ENCODE results near the gene CHRNA9. TPM values are rescaled to one million over a fixed set of nuclear protein-coding genes. Genes with fewer than 3 reads are reported as not detected.

Gene CHRNA9
- total RNA-seq, 2 donors from 2014 or later, result not detected

GRCh38 chr4:40309250-40309774 is 25.8 kb upstream of the CHRNA9 start:
- peak; percentile 90 to 96 (median 92) for DNase-seq
- H3K9me3 ChIP-seq, result no peaks in the 10 kb centered on the region
- H3K4me1 ChIP-seq, result no peaks in the 10 kb centered on the region
- 1% methylated on average over 10 of the region's 10 CpGs for WGBS, 2 donors
- intact Hi-C loops (cut with DNase I), result loop anchor here (5.0 kb wide), 1 partner anchor 157 kb away; no protein-coding TSS in a partner anchor
- H3K27me3 ChIP-seq, result no peaks in the 10 kb centered on the region
- TF ChIP-seq CTCF (IDR thresholded peaks at IDR 0.05), result peak; percentile 80 to 94 (median 86)
- no peak for TF ChIP-seq POLR2A (IDR thresholded peaks at IDR 0.05)
- H3K36me3 ChIP-seq (replicated peaks in 1 of 2; ENCODE audit: insufficient read depth in 1 of 2, low read depth in 2 of 2), result no peaks in the 10 kb centered on the region
- no peak overlapping the region for H3K27ac ChIP-seq
- no peak overlapping the region for H3K4me3 ChIP-seq
- peak; percentile 92 for ATAC-seq

- H3K4me3 ChIP-seq, result no peak overlapping the region
- ATAC-seq, result no peak
- H3K9me3 ChIP-seq, result no peaks in the 10 kb centered on the region
- 93 to 95% methylated on average over 6 to 8 of the region's 8 CpGs for WGBS, 2 donors
- intact Hi-C loops (cut with DNase I), result no loop called here
- no peak for TF ChIP-seq POLR2A (IDR thresholded peaks at IDR 0.05)
- TF ChIP-seq CTCF (IDR thresholded peaks at IDR 0.05), result no peak
- DNase-seq, result no peak
- H3K27me3 ChIP-seq, result no peaks in the 10 kb centered on the region
- H3K4me1 ChIP-seq, result no peaks in the 10 kb centered on the region
- no peak overlapping the region for H3K27ac ChIP-seq
- no peaks in the 10 kb centered on the region for H3K36me3 ChIP-seq (replicated peaks in 1 of 2; ENCODE audit: insufficient read depth in 1 of 2, low read depth in 2 of 2)
Observed at GRCh38 chr4:40310225-40310624, 24.9 kb upstream of the CHRNA9 start.

- H3K9me3 ChIP-seq, result no peaks in the 10 kb centered on the region
- H3K36me3 ChIP-seq (replicated peaks in 1 of 2; ENCODE audit: insufficient read depth in 1 of 2, low read depth in 2 of 2), result no peaks in the 10 kb centered on the region
- H3K27ac ChIP-seq, result no peak overlapping the region
- no peak for ATAC-seq
- H3K27me3 ChIP-seq, result no peaks in the 10 kb centered on the region
- H3K4me3 ChIP-seq, result no peak overlapping the region
- TF ChIP-seq CTCF (IDR thresholded peaks at IDR 0.05) (no peak), POLR2A (IDR thresholded peaks at IDR 0.05) (no peak)
- 45 to 46% methylated on average over 11 of the region's 11 CpGs for WGBS, 2 donors
- H3K4me1 ChIP-seq, result peaks cover 9% of the 10 kb centered on the region
- intact Hi-C loops (cut with DNase I), result no loop called here
- DNase-seq, result no peak
Observed at GRCh38 chr4:40311811-40312346, 23.3 kb upstream of the CHRNA9 start.

- Histone ChIP-seq H3K36me3 (replicated peaks in 1 of 2; ENCODE audit: insufficient read depth in 1 of 2, low read depth in 2 of 2) (no peaks in the 10 kb centered on the region), H3K27ac (no peak overlapping the region), H3K27me3 (no peaks in the 10 kb centered on the region), H3K9me3 (no peaks in the 10 kb centered on the region), H3K4me1 (peaks cover 15% of the 10 kb centered on the region), H3K4me3 (no peak overlapping the region)
- 89 to 95% methylated on average over 5 of the region's 5 CpGs for WGBS, 2 donors
- intact Hi-C loops (cut with DNase I), result no loop called here
- TF ChIP-seq CTCF (IDR thresholded peaks at IDR 0.05), result no peak
- no peak for TF ChIP-seq POLR2A (IDR thresholded peaks at IDR 0.05)
- DNase-seq (no peak), ATAC-seq (no peak)
Observed at GRCh38 chr4:40314951-40315350, 20.2 kb upstream of the CHRNA9 start.

GRCh38 chr4:40316333-40316781 is 18.8 kb upstream of the CHRNA9 start:
- no peaks in the 10 kb centered on the region for H3K27me3 ChIP-seq
- no peaks in the 10 kb centered on the region for H3K9me3 ChIP-seq
- H3K36me3 ChIP-seq (replicated peaks in 1 of 2; ENCODE audit: insufficient read depth in 1 of 2, low read depth in 2 of 2), result no peaks in the 10 kb centered on the region
- 30 to 33% methylated on average over 3 of the region's 3 CpGs for WGBS, 2 donors
- no peak for TF ChIP-seq CTCF (IDR thresholded peaks at IDR 0.05)
- no peak for TF ChIP-seq POLR2A (IDR thresholded peaks at IDR 0.05)
- ATAC-seq (peak; percentile 47), DNase-seq (peak in 1 of 4 donors; percentile 40)
- peak overlapping the region in 3 of 4 donors; percentile 69 to 85 (median 77) for H3K27ac ChIP-seq
- intact Hi-C loops (cut with DNase I), result no loop called here
- H3K4me1 ChIP-seq, result peaks cover 15% of the 10 kb centered on the region
- H3K4me3 ChIP-seq, result no peak overlapping the region
